Activated CD8-positive, alpha-beta memory T cell treated with anti-CD3 and anti-CD28 coated beads for 36 hours (primary cell): ENCODE measurements around the gene ACER3. TPM values are rescaled to one million over a fixed set of nuclear protein-coding genes. Genes with fewer than 3 reads are reported as not detected.
"Not testable (repeated sequence)": the region's sequence is repeated elsewhere in the genome, so short reads cannot be mapped to it uniquely, and the experiment has no call there.

Source experiments
- CTCF ChIA-PET: fragments of 350-600 bp; sonication (Branson Sonifier 250); formaldehyde crosslinking; loops from one replicate; lab custom pipeline; 2021; ENCODE audit warnings: antibody characterized with exemption; lab: Charles Lee
- POLR2A ChIA-PET: fragments of 350-600 bp; sonication (Branson Sonifier 250); formaldehyde crosslinking; loops from one replicate; lab custom pipeline; 2021; ENCODE audit warnings: antibody characterized with exemption; lab: Charles Lee
- total RNA-seq, 2 experiments: library from RNA; stranded (reverse); gene quantifications; one replicate each; pipeline ENCODE4 v1.2.3, GENCODE V29; 2021

ACER3 gene
- total RNA-seq, 2 experiments from 2014 or later: 15.3 to 15.5 TPM

GRCh38 chr11:76835036-76835435, 25.7 kb upstream of the ACER3 start:
- CTCF ChIA-PET: no interaction called here
- POLR2A ChIA-PET: no interaction called here

- ChIA-PET POLR2A (no interaction called here), CTCF (no interaction called here)
Observed at GRCh38 chr11:76835928-76836612, 24.6 kb upstream of the ACER3 start.

GRCh38 chr11:76836613-76837291, 24.0 kb upstream of the ACER3 start:
- ChIA-PET POLR2A (no interaction called here), CTCF (no interaction called here)

- CTCF ChIA-PET: no interaction called here
Observed at GRCh38 chr11:76837696-76838677, 22.7 kb upstream of the ACER3 start.

GRCh38 chr11:76838678-76839068, 22.0 kb upstream of the ACER3 start:
- ChIA-PET CTCF (no interaction called here), POLR2A (no interaction called here)

More at GRCh38 chr11:76837696-76838677, 22.7 kb upstream of the ACER3 start:
- POLR2A ChIA-PET: no interaction called here

- POLR2A ChIA-PET: no interaction called here
- CTCF ChIA-PET: no interaction called here
Observed at GRCh38 chr11:76839311-76839710, 21.4 kb upstream of the ACER3 start.

GRCh38 chr11:76841923-76842452, 18.7 kb upstream of the ACER3 start:
- CTCF ChIA-PET: no interaction called here
- POLR2A ChIA-PET: no interaction called here

GRCh38 chr11:76843907-76844306, 16.8 kb upstream of the ACER3 start:
- CTCF ChIA-PET: no interaction called here
- POLR2A ChIA-PET: no interaction called here

- ChIA-PET POLR2A (no interaction called here), CTCF (no interaction called here)
Observed at GRCh38 chr11:76844511-76844910, 16.2 kb upstream of the ACER3 start.

- ChIA-PET CTCF (interaction anchor here (0.7 kb wide), 1 partner anchor 167 kb away, joined by 3 read pairs; no protein-coding TSS in a partner anchor), POLR2A (no interaction called here)
Observed at GRCh38 chr11:76845069-76845468, 15.6 kb upstream of the ACER3 start.

GRCh38 chr11:76846441-76846840, 14.3 kb upstream of the ACER3 start:
- ChIA-PET POLR2A (no interaction called here), CTCF (interaction anchor here (0.6 kb wide), 1 partner anchor 19 kb away, joined by 3 read pairs; no protein-coding TSS in a partner anchor)

GRCh38 chr11:76849376-76849775, 11.3 kb upstream of the ACER3 start:
- ChIA-PET POLR2A (no interaction called here), CTCF (no interaction called here)

GRCh38 chr11:76850130-76850529, 10.6 kb upstream of the ACER3 start:
- POLR2A ChIA-PET: no interaction called here
- CTCF ChIA-PET: no interaction called here

- CTCF ChIA-PET: no interaction called here
- POLR2A ChIA-PET: no interaction called here
Observed at GRCh38 chr11:76850815-76851214, 9.9 kb upstream of the ACER3 start.

GRCh38 chr11:76854709-76855108, 6.0 kb upstream of the ACER3 start:
- CTCF ChIA-PET: no interaction called here
- POLR2A ChIA-PET: no interaction called here

GRCh38 chr11:76855670-76856069, 5.0 kb upstream of the ACER3 start:
- CTCF ChIA-PET, POLR2A ChIA-PET: not testable (repeated sequence)

GRCh38 chr11:76856106-76856505, 4.6 kb upstream of the ACER3 start:
- ChIA-PET CTCF (interaction anchor here (0.7 kb wide), 1 partner anchor 1613 kb away, joined by 3 read pairs; no protein-coding TSS in a partner anchor), POLR2A (no interaction called here)

GRCh38 chr11:76856571-76856970, 4.1 kb upstream of the ACER3 start:
- POLR2A ChIA-PET: no interaction called here
- CTCF ChIA-PET: interaction anchor here (0.7 kb wide), 1 partner anchor 1613 kb away, joined by 3 read pairs; no protein-coding TSS in a partner anchor

- ChIA-PET CTCF (interaction anchor here (1.1 kb wide), 1 partner anchor 61 kb away, joined by 3 read pairs; no protein-coding TSS in a partner anchor), POLR2A (no interaction called here)
Observed at GRCh38 chr11:76857781-76858410, 2.8 kb upstream of the ACER3 start.
